C4-2B (cell line): ENCODE results near the gene IKZF2.

Experiments used
- ZFX ChIP-seq: fragments of 450-650 bp; IDR thresholded peaks from 2 replicates; pipeline ENCODE4 v1.6.1; 2017
- TF ChIP-seq, protein P1 (sequence below): fragments of 450-650 bp; conservative IDR thresholded peaks from 2 replicates; pipeline ENCODE4 v1.5.1; 2017; ENCODE audit warnings: mild to moderate bottlenecking

DNA sequence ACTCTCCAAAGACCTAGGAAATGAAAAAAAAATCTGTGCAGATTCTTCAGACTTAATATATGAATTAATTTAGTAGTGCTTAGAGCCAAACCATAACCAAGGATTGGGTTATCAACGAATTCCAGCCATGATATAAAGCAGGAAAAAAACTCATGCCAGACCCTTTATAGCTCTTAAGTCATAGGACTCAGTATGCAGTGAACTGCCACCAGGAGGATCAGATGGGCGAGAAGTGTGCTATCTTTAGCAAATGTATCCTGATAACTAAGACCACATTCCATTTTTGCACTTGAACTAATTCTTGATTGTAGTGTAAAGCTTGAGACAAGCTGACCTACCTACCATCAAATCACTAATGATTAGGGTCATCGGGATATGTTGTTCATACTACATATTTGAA is 178.1 kb downstream of the IKZF2 start:
- TF ChIP-seq, protein P1, sequence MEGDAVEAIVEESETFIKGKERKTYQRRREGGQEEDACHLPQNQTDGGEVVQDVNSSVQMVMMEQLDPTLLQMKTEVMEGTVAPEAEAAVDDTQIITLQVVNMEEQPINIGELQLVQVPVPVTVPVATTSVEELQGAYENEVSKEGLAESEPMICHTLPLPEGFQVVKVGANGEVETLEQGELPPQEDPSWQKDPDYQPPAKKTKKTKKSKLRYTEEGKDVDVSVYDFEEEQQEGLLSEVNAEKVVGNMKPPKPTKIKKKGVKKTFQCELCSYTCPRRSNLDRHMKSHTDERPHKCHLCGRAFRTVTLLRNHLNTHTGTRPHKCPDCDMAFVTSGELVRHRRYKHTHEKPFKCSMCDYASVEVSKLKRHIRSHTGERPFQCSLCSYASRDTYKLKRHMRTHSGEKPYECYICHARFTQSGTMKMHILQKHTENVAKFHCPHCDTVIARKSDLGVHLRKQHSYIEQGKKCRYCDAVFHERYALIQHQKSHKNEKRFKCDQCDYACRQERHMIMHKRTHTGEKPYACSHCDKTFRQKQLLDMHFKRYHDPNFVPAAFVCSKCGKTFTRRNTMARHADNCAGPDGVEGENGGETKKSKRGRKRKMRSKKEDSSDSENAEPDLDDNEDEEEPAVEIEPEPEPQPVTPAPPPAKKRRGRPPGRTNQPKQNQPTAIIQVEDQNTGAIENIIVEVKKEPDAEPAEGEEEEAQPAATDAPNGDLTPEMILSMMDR, result no peak
- no peak for TF ChIP-seq ZFX
